HG03045 (cell line): Measurements from ENCODE around the gene NCKAP5.

ENCODE experiments used
- ATAC-seq: cut with Tn5 transposase; IDR thresholded peaks from one replicate; pipeline ENCODE4 v1.9.1; 2021; ENCODE audit warnings: mild to moderate bottlenecking, moderate library complexity; ENCODE audit not compliant: unreplicated experiment

Gene NCKAP5

GRCh38 chr2:133574620-133575019, 6.4 kb upstream of the NCKAP5 start:
- ATAC-seq = no peak

DNA sequence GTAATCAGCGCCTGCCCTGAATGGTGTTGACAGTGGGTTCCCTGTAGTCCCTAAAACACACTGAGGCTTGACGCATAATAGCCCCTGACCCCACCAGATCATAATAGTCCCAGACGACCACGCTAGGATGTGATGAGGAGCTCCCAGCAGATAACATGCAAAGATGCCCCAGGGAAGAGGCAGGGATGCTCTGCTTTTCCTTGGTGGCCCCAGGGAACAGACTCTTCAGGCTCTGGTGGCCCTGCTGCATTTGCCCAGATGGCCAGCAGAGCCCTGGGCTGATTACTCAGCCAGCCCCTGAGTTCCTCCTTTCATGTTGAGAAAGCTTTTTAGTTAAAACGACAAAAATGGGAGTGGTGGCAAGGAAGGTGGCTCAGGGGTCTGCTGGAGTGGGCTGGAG, 5.9 kb upstream of the NCKAP5 start:
- ATAC-seq = no peak

DNA sequence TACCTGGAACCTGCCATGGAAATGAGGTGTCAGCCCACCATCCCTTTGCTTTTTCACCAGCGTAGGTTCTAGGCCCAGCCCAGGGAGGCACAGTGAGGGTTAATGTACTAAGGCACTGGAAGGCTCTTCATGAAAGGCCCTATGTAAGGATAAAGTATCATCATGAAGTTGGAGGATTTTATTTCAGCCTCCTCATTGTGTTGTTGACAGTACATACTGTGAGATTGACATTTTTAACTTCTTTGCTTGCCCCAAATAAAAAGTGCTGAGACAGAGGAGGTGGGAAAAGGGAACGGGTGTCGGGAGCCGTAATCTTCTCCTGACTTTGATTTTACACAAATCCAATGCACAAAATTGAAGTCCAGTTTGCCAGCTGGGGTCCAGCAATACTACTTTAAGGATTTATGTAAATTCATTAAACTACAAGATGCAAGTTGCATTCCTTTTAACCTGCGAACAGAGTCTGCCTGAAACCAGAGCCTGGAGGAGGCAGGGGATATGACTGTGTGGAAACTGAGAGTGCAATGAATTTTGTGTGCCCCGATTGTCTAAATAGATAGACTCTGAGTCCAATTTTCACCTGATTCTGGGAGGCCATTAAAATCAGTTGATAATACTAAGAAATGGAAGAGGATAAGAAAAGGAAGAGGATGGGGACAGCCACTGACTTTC, 5.4 kb upstream of the NCKAP5 start:
- ATAC-seq = no peak

GRCh38 chr2:133571249-133571648, 3.0 kb upstream of the NCKAP5 start:
- no peak for ATAC-seq

DNA sequence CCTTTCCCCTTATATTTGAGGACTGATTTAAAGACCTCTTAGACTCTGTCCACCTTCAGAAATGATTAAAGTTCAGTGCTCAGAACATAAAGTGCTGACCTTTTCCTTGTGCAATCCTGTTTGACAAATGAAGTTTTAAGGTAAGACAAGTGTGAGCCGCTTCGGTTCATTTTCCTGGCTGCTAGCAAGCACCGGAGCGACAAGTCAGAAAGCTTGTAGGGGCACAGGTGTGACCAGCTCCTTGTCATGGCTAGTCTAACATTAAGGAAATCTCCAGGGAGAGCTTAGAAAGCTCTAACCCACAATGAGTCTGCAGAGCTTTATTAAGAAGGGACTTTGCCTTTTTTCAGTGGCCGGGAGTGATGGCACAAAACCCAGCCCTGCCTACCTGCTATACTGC, 2.3 kb upstream of the NCKAP5 start:
- no peak for ATAC-seq

GRCh38 chr2:133569286-133569830, 1.1 kb upstream of the NCKAP5 start:
- no peak for ATAC-seq

GRCh38 chr2:133568598-133568997, 335 bp upstream of the NCKAP5 start:
- no peak for ATAC-seq

DNA sequence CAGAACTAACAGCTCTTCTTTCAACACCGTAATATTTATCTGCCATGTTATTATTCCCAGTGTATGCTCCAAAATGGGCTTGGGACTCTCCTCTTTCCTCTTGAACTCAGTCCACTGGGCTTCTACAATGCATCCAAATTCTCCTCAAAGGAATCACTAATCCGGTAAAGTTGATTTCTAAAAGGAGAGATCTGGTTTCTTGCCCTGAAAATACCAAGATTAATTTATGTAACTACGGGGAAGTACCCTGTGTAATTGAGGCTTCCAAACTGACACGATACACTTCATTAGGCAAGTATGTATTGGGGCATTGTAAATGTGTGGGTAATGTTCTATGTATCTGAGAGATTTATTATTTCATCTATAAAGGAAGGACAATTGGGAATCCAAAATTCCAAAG, 5.7 kb downstream of the NCKAP5 start:
- ATAC-seq = no peak

- ATAC-seq = peak; percentile 46
Observed at GRCh38 chr2:133561045-133561852, 7.0 kb downstream of the NCKAP5 start.

DNA sequence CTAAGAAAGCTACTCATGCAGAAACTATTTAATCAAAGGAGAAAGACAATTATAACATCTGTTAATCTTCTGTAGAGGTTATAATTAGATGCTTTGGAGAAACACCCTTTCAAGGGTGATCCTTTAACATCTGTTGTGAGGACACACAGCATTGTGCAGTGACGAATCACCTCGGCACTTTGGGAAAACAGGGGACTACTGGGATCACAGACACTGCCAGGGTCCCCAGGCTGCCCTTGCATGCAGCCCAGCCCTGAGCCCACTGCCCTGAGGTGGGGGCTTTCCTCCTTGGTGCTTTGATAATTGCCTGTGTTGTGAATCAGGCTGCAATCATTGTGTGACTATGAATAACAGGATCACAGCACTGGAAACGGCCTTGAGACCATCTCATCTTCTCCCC, 10.6 kb downstream of the NCKAP5 start:
- no peak for ATAC-seq

DNA sequence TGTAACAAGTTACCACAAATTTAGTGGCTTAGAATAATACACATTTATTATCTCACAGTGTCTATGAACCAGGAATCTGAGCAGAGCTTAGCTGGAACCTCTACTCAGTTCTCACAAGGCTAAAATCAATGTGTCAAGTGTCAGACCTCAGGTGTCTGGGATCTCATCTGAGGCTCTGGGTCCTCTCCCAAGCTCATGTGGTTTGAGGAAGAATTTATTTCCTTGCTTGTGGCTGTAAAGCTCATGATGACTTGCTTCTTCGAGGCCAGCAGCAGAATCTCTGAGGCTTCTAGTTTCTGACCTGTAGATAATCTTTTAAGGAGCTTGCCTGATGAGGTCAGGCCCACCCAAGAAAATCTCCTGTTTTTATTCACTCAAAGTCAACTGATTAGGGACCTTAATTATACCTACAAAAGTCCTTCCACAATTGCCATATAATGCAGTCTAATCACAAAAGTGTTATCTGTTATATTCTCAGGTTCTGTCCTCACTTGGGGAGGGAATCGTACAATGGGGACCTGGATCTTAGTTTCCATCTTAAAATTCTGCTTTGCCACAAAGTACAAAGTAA, 14.3 kb downstream of the NCKAP5 start:
- no peak for ATAC-seq

DNA sequence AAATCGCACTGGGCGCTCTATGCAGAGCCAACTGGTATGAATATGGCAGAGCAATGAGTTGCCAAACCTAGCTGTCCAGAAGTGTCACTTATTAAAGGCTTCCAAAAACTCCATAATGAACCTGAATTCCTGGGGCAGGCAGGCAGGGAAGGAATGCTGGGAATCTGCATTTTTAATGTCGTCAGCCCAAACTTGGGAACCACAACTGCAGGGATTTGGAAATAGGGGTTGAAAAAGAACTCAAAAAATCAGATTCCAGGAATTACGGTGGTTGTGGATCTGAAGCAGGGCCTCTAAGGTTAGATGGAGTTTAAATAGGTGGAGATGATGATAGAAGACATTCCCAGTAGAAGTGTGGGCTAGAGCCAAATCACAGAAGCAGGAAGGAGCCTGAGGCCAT, 15.0 kb downstream of the NCKAP5 start:
- ATAC-seq = no peak

GRCh38 chr2:133552821-133553220, 15.4 kb downstream of the NCKAP5 start:
- ATAC-seq = no peak

DNA sequence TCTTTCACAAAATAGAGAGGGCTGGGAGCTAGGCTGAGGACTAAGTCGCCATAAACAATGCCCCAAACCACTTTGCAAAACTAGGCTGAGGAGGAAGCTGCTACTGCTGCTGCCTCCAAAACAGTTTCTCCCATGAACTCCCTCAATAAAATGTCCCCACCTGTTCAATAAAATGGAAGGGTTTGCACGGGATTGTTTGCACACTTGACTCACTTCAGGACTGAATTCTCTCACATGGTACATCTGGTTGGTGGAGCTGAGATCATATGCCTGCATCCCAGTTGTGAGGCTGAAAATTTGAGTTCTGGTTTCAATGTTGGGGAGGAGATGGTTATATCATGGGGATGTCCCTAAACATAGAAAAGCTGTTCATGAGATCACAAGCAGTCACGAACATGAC, 26.5 kb downstream of the NCKAP5 start:
- no peak for ATAC-seq

DNA sequence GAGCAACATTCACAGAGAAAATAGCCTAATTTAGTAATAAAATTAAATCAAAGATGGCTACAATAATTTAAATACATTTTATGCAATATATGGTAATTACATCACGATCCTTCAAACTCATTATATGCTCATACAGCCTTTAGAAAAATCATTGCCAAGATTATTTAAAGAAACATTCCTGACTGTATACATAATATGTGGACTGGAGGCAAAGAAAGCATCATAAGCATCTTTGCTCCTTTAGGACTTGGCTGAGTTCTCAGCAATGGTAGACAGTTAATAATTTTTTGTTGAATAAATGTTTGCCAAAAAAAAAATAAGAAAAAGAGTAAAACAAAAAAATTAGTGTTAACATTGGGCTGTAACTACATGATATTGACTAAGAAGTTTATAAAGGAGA, 26.9 kb downstream of the NCKAP5 start:
- ATAC-seq = no peak

GRCh38 chr2:133532919-133533318, 35.3 kb downstream of the NCKAP5 start:
- ATAC-seq = no peak

GRCh38 chr2:133531382-133531781, 36.9 kb downstream of the NCKAP5 start:
- no peak for ATAC-seq

- no peak for ATAC-seq
Observed at GRCh38 chr2:133530645-133531044, 37.6 kb downstream of the NCKAP5 start.

GRCh38 chr2:133526530-133527300, 41.5 kb downstream of the NCKAP5 start:
- no peak for ATAC-seq

DNA sequence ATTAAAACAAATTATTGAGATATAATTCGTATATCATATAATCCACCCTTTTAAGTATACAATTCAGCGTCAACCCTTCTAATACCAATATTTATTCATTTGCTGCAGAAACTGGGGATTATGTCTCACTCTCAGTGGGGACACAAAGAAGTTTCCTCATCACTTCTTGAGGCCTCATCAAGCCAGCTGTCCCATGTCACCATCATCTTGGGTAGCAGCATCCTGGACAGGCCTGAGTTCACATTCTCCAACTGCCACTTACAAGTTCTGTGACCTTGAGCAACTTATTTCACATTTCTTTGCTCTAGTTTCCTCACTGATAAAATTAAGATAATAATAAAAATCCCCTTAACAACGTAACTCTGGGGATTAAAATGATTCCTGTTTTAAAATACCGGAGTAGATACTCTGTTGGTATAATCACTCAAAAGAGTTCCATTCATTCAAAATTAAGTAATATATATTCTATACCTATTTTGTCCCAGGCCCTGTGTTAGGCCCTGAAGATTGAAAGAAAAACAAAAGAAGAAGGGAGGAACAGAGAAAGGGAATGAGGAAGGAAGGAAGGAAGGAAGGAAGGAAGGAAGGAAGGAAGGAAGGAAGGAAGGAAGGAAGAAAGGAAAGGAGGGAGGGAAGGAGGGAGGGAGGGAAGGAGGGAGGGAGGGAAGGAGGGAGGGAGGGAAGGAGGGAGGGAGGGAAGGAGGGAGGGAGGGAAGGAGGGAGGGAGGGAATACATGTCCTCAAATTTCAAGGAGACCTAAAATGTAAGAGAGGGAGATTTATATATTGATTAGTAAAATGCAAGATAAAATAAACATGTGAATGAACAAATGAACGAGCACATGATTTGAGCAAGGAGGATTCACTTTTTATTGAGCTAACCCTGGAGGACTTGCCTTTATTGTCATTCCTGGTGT, 42.4 kb downstream of the NCKAP5 start:
- ATAC-seq = no peak
